Activated T-helper 2 cell treated with anti-CD3 and anti-CD28 coated beads, Interferon-gamma antibody, Interleukin-2, Interleukin-4, amounts not matched to agents 10 μg/mL and 5 μg/mL and 100 μg/mL, durations not matched to agents 14 hours and 24 hours and 36 hours (primary cell): ENCODE measurements around the gene BABAM2. TPM values are rescaled to one million over a fixed set of nuclear protein-coding genes. Genes with fewer than 3 reads are reported as not detected.
A peak's percentile ranks its signal among the peaks of the same experiment; 100 is the strongest.

Experiments
- DNase-seq: peaks from one replicate; pipeline ENCODE4 v3.0.0; 2021; ENCODE audit warnings: low spot score
- H3K27ac Mint-ChIP-seq: one replicate; pipeline ENCODE4 v1.8.0; 2021; ENCODE audit warnings: mixed read lengths
- H3K27me3 Mint-ChIP-seq: one replicate; pipeline ENCODE4 v1.8.0; 2021; ENCODE audit warnings: low read depth, mixed read lengths
- H3K36me3 Mint-ChIP-seq: one replicate; pipeline ENCODE4 v1.8.0; 2021; ENCODE audit warnings: low read depth, mixed read lengths
- H3K4me1 Mint-ChIP-seq: one replicate; pipeline ENCODE4 v1.8.0; 2021; ENCODE audit warnings: low read depth, mixed read lengths
- H3K4me3 Mint-ChIP-seq: one replicate; pipeline ENCODE4 v1.8.0; 2021; ENCODE audit warnings: low read depth, mild to moderate bottlenecking, moderate library complexity, mixed read lengths
- H3K9me3 Mint-ChIP-seq: one replicate; pipeline ENCODE4 v1.8.0; 2021; ENCODE audit warnings: mixed read lengths
- intact Hi-C: fragments of 100-400 bp; cut with micrococcal nuclease; formaldehyde crosslinking; loops from one replicate; pipeline ENCODE4 v1.15.1; 2023
- total RNA-seq: library from RNA; stranded (reverse); gene quantifications from 2 replicates; pipeline ENCODE4 v1.2.3, GENCODE V29; 2022

The BABAM2 gene
- total RNA-seq, 1 donor from 2014 or later = 49.0 TPM

GRCh38 chr2:28117104-28117596 is 226.6 kb downstream of the BABAM2 start:
- Mint-ChIP-seq H3K4me1 (peaks cover 7% of the 10 kb centered on the region), H3K27ac (no peak overlapping the region), H3K36me3 (peaks cover 7% of the 10 kb centered on the region), H3K4me3 (no peak overlapping the region), H3K9me3 (no peaks in the 10 kb centered on the region), H3K27me3 (no peaks in the 10 kb centered on the region)
- intact Hi-C loops = no loop called here
- DNase-seq = no peak

GRCh38 chr2:28119631-28120030 is 229.1 kb downstream of the BABAM2 start:
- Mint-ChIP-seq H3K9me3 (no peaks in the 10 kb centered on the region), H3K27ac (no peak overlapping the region), H3K4me1 (peaks cover 7% of the 10 kb centered on the region), H3K36me3 (peaks cover 4% of the 10 kb centered on the region), H3K27me3 (no peaks in the 10 kb centered on the region), H3K4me3 (no peak overlapping the region)
- DNase-seq = no peak
- intact Hi-C loops = no loop called here

- H3K36me3 Mint-ChIP-seq = peaks cover 13% of the 10 kb centered on the region
- DNase-seq = no peak
- intact Hi-C loops = no loop called here
- H3K4me3 Mint-ChIP-seq = no peak overlapping the region
- H3K27me3 Mint-ChIP-seq = no peaks in the 10 kb centered on the region
- no peak overlapping the region for H3K27ac Mint-ChIP-seq
- H3K9me3 Mint-ChIP-seq = peaks cover 10% of the 10 kb centered on the region
- H3K4me1 Mint-ChIP-seq = peaks cover 4% of the 10 kb centered on the region
These were observed 237.9 kb downstream of the BABAM2 start for GRCh38 chr2:28128281-28128950.

- Mint-ChIP-seq H3K36me3 (peaks cover 13% of the 10 kb centered on the region), H3K4me1 (peaks cover 14% of the 10 kb centered on the region), H3K4me3 (no peak overlapping the region), H3K27ac (no peak overlapping the region), H3K9me3 (peaks cover 10% of the 10 kb centered on the region), H3K27me3 (no peaks in the 10 kb centered on the region)
- no peak for DNase-seq
- intact Hi-C loops = no loop called here
These were observed 239.6 kb downstream of the BABAM2 start for GRCh38 chr2:28129955-28130695.

- no peak overlapping the region for H3K27ac Mint-ChIP-seq
- H3K4me1 Mint-ChIP-seq = peaks cover 29% of the 10 kb centered on the region
- no peaks in the 10 kb centered on the region for H3K27me3 Mint-ChIP-seq
- intact Hi-C loops = no loop called here
- H3K4me3 Mint-ChIP-seq = no peak overlapping the region
- peaks cover 6% of the 10 kb centered on the region for H3K36me3 Mint-ChIP-seq
- DNase-seq = no peak
- no peaks in the 10 kb centered on the region for H3K9me3 Mint-ChIP-seq
These were observed 243.2 kb downstream of the BABAM2 start for GRCh38 chr2:28133778-28134177.

- Mint-ChIP-seq H3K27ac (peak overlapping the region; percentile 10), H3K9me3 (no peaks in the 10 kb centered on the region), H3K27me3 (no peaks in the 10 kb centered on the region), H3K4me3 (no peak overlapping the region), H3K36me3 (peaks cover 6% of the 10 kb centered on the region), H3K4me1 (peaks cover 29% of the 10 kb centered on the region)
- intact Hi-C loops = no loop called here
- DNase-seq = no peak
These were observed 243.8 kb downstream of the BABAM2 start for GRCh38 chr2:28134262-28134812.

- Mint-ChIP-seq H3K4me3 (no peak overlapping the region), H3K36me3 (peaks cover 6% of the 10 kb centered on the region), H3K9me3 (no peaks in the 10 kb centered on the region), H3K27ac (peak overlapping the region; percentile 10), H3K27me3 (no peaks in the 10 kb centered on the region), H3K4me1 (peaks cover 29% of the 10 kb centered on the region)
- intact Hi-C loops = no loop called here
- no peak for DNase-seq
These were observed 244.3 kb downstream of the BABAM2 start for GRCh38 chr2:28134857-28135256.

GRCh38 chr2:28135324-28135723 is 244.8 kb downstream of the BABAM2 start:
- H3K27ac Mint-ChIP-seq = peak overlapping the region; percentile 34

GRCh38 chr2:28135799-28136198 is 245.3 kb downstream of the BABAM2 start:
- intact Hi-C loops = no loop called here
- Mint-ChIP-seq H3K27ac (peak overlapping the region; percentile 8), H3K4me1 (peaks cover 29% of the 10 kb centered on the region), H3K4me3 (no peak overlapping the region), H3K27me3 (no peaks in the 10 kb centered on the region), H3K9me3 (no peaks in the 10 kb centered on the region), H3K36me3 (peaks cover 3% of the 10 kb centered on the region)
- DNase-seq = no peak

More at GRCh38 chr2:28135324-28135723, 244.8 kb downstream of the BABAM2 start:
- peak overlapping the region; percentile 1 for H3K4me3 Mint-ChIP-seq
- H3K27me3 Mint-ChIP-seq = no peaks in the 10 kb centered on the region
- no peaks in the 10 kb centered on the region for H3K9me3 Mint-ChIP-seq
- intact Hi-C loops = no loop called here
- H3K36me3 Mint-ChIP-seq = peaks cover 3% of the 10 kb centered on the region
- peaks cover 29% of the 10 kb centered on the region for H3K4me1 Mint-ChIP-seq
- no peak for DNase-seq

GRCh38 chr2:28136556-28136955 is 246.0 kb downstream of the BABAM2 start:
- H3K27ac Mint-ChIP-seq = no peak overlapping the region
- no peaks in the 10 kb centered on the region for H3K27me3 Mint-ChIP-seq
- H3K4me1 Mint-ChIP-seq = peaks cover 29% of the 10 kb centered on the region
- no peak overlapping the region for H3K4me3 Mint-ChIP-seq
- no peak for DNase-seq
- intact Hi-C loops = no loop called here
- peaks cover 3% of the 10 kb centered on the region for H3K36me3 Mint-ChIP-seq
- no peaks in the 10 kb centered on the region for H3K9me3 Mint-ChIP-seq

GRCh38 chr2:28137221-28137620 is 246.7 kb downstream of the BABAM2 start:
- Mint-ChIP-seq H3K36me3 (peaks cover 3% of the 10 kb centered on the region), H3K27ac (no peak overlapping the region), H3K9me3 (no peaks in the 10 kb centered on the region), H3K4me1 (peaks cover 29% of the 10 kb centered on the region), H3K4me3 (no peak overlapping the region), H3K27me3 (no peaks in the 10 kb centered on the region)
- intact Hi-C loops = no loop called here
- no peak for DNase-seq

GRCh38 chr2:28142386-28142785 is 251.9 kb downstream of the BABAM2 start:
- H3K27me3 Mint-ChIP-seq = no peaks in the 10 kb centered on the region
- intact Hi-C loops = no loop called here

GRCh38 chr2:28148000-28148399 is 257.5 kb downstream of the BABAM2 start:
- Mint-ChIP-seq H3K4me3 (no peak overlapping the region), H3K36me3 (peaks cover 23% of the 10 kb centered on the region), H3K9me3 (peaks cover 4% of the 10 kb centered on the region), H3K27ac (no peak overlapping the region), H3K4me1 (no peaks in the 10 kb centered on the region), H3K27me3 (no peaks in the 10 kb centered on the region)
- DNase-seq = no peak
- intact Hi-C loops = no loop called here

More at GRCh38 chr2:28142386-28142785, 251.9 kb downstream of the BABAM2 start:
- Mint-ChIP-seq H3K9me3 (peaks cover 4% of the 10 kb centered on the region), H3K4me1 (peaks cover 1% of the 10 kb centered on the region), H3K36me3 (peaks cover 5% of the 10 kb centered on the region), H3K4me3 (no peak overlapping the region), H3K27ac (no peak overlapping the region)
- DNase-seq = no peak
